Glomerular visceral epithelial cell (primary cell): ENCODE measurements around the gene NDUFA11.
A peak's percentile ranks its signal among the peaks of the same experiment; 100 is the strongest.

Source experiments
- DNase-seq: peaks from one replicate; pipeline ENCODE4 v3.0.0-alpha.2; 2016; ENCODE audit errors: extremely low spot score

Gene NDUFA11

GRCh38 chr19:5908773-5909442 is 5.3 kb upstream of the NDUFA11 start:
- DNase-seq, result no peak

GRCh38 chr19:5907241-5907640 is 3.7 kb upstream of the NDUFA11 start:
- no peak for DNase-seq

- no peak for DNase-seq
Observed at GRCh38 chr19:5905114-5905778, 1.7 kb upstream of the NDUFA11 start.

- peak; percentile 100 for DNase-seq
Observed at GRCh38 chr19:5904352-5905113, 943 bp upstream of the NDUFA11 start, which contains the start of gene VMAC. VMAC (plus strand) TSS chr19:5904872; CDS start chr19:5904891, 19 bp downstream.

- peak; percentile 40 for DNase-seq
Observed at GRCh38 chr19:5903056-5903623, 450 bp downstream of the NDUFA11 start.

- no peak for DNase-seq
Observed at GRCh38 chr19:5900976-5901375, 2.6 kb downstream of the NDUFA11 start.

GRCh38 chr19:5899728-5900526 is 3.7 kb downstream of the NDUFA11 start:
- no peak for DNase-seq

- no peak for DNase-seq
Observed at GRCh38 chr19:5897189-5897969, 6.2 kb downstream of the NDUFA11 start.

- no peak for DNase-seq
Observed at GRCh38 chr19:5896365-5897076, 7.1 kb downstream of the NDUFA11 start.

- no peak for DNase-seq
Observed at GRCh38 chr19:5895890-5896289, 7.7 kb downstream of the NDUFA11 start.

GRCh38 chr19:5895409-5895808 is 8.2 kb downstream of the NDUFA11 start:
- no peak for DNase-seq

GRCh38 chr19:5894704-5895349 is 8.8 kb downstream of the NDUFA11 start:
- DNase-seq, result no peak

GRCh38 chr19:5893907-5894703 is 9.5 kb downstream of the NDUFA11 start:
- no peak for DNase-seq

- no peak for DNase-seq
Observed at GRCh38 chr19:5893296-5893903, 10.2 kb downstream of the NDUFA11 start.

- DNase-seq, result no peak
Observed at GRCh38 chr19:5892772-5893275, 10.8 kb downstream of the NDUFA11 start.

GRCh38 chr19:5891938-5892771 is 11.4 kb downstream of the NDUFA11 start:
- peak; percentile 64 for DNase-seq

- no peak for DNase-seq
Observed at GRCh38 chr19:5891572-5891937, 12.0 kb downstream of the NDUFA11 start.
